ENCODE measurements around the gene SMIM10L2A.
"Not testable (repeated sequence)": the region's sequence is repeated elsewhere in the genome, so short reads cannot be mapped to it uniquely, and the experiment has no call there.

The SMIM10L2A gene

GRCh38 chrX:135423173-135423864 lies 1.6 kb downstream of the SMIM10L2A start:
- not testable (repeated sequence) for DNase-seq

GRCh38 chrX:135424469-135424868 lies 2.7 kb downstream of the SMIM10L2A start:
- DNase-seq, result no peak

GRCh38 chrX:135425026-135425965 lies 3.6 kb downstream of the SMIM10L2A start:
- no peak for DNase-seq

GRCh38 chrX:135429429-135429828 lies 7.7 kb downstream of the SMIM10L2A start:
- no peak for DNase-seq

GRCh38 chrX:135431886-135432285 lies 10.1 kb downstream of the SMIM10L2A start:
- DNase-seq, result no peak

GRCh38 chrX:135432453-135432852 lies 10.7 kb downstream of the SMIM10L2A start:
- DNase-seq, result no peak

- DNase-seq, result no peak
Observed at GRCh38 chrX:135432881-135433521, 11.3 kb downstream of the SMIM10L2A start.

- no peak for DNase-seq
Observed at GRCh38 chrX:135433531-135434257, 11.9 kb downstream of the SMIM10L2A start.

- DNase-seq, result no peak
Observed at GRCh38 chrX:135434258-135435138, 12.8 kb downstream of the SMIM10L2A start.

GRCh38 chrX:135435139-135435922 lies 13.6 kb downstream of the SMIM10L2A start:
- DNase-seq, result no peak

- DNase-seq, result no peak
Observed at GRCh38 chrX:135435933-135436332, 14.2 kb downstream of the SMIM10L2A start.

- DNase-seq, result no peak
Observed at GRCh38 chrX:135436456-135436855, 14.7 kb downstream of the SMIM10L2A start.

GRCh38 chrX:135436966-135437866 lies 15.5 kb downstream of the SMIM10L2A start:
- no peak for DNase-seq

- DNase-seq, result no peak
Observed at GRCh38 chrX:135437867-135438733, 16.4 kb downstream of the SMIM10L2A start.

GRCh38 chrX:135438734-135439043 lies 16.9 kb downstream of the SMIM10L2A start:
- no peak for DNase-seq

GRCh38 chrX:135449637-135450550 lies 28.1 kb downstream of the SMIM10L2A start:
- DNase-seq, result no peak

- DNase-seq, result no peak
Observed at GRCh38 chrX:135453381-135453780, 31.6 kb downstream of the SMIM10L2A start.

GRCh38 chrX:135454816-135455215 lies 33.1 kb downstream of the SMIM10L2A start:
- DNase-seq, result peak; percentile 63
